HUES64 (cell line): ENCODE data around the gene CBX5.

Source experiments
- H3K27ac ChIP-seq: 2 replicates; pipeline ENCODE4 v1.7.0; 2013; ENCODE audit warnings: low read depth, low read length, inconsistent platforms
- H3K27me3 ChIP-seq: 2 replicates; pipeline ENCODE4 v1.6.1; 2013; ENCODE audit warnings: mild to moderate bottlenecking, low read length; ENCODE audit not compliant: insufficient read depth
- H3K36me3 ChIP-seq: 2 replicates; pipeline ENCODE4 v1.6.1; 2013; ENCODE audit warnings: mild to moderate bottlenecking, low read length; ENCODE audit not compliant: insufficient read depth
- H3K4me1 ChIP-seq: 2 replicates; pipeline ENCODE4 v1.6.1; 2013; ENCODE audit warnings: mild to moderate bottlenecking, low read length, moderate library complexity; ENCODE audit not compliant: insufficient read depth
- H3K4me3 ChIP-seq: 2 replicates; pipeline ENCODE4 v1.5.1; 2013; ENCODE audit warnings: mild to moderate bottlenecking, low read length, moderate library complexity
- H3K9ac ChIP-seq: 2 replicates; pipeline ENCODE4 v1.6.1; 2013; ENCODE audit warnings: mild to moderate bottlenecking, low read depth, low read length
- H3K9me3 ChIP-seq: 2 replicates; pipeline ENCODE4 v1.6.1; 2013; ENCODE audit warnings: low read depth, low read length; ENCODE audit not compliant: insufficient read depth
- WGBS: fragments of 150-250, 120-280 bp; methylation state at CpG from one replicate; pipeline ENCODE4 v1.1.7; 2013; ENCODE audit warnings: missing lambda C conversion rate; 5-methylcytosine and 5-hydroxymethylcytosine counted together

The CBX5 gene

GRCh38 chr12:54259194-54260011 is 20.5 kb downstream of the CBX5 start:
- 1% methylated on average over 8 of the region's 11 CpGs for WGBS
- Histone ChIP-seq H3K4me1 (peaks cover 50% of the 10 kb centered on the region), H3K36me3 (peaks cover 30% of the 10 kb centered on the region)

GRCh38 chr12:54258201-54258681 is 21.7 kb downstream of the CBX5 start:
- H3K4me1 ChIP-seq: peaks cover 50% of the 10 kb centered on the region
- H3K27ac ChIP-seq: peak overlapping the region; percentile 100

More at GRCh38 chr12:54259194-54260011, 20.5 kb downstream of the CBX5 start:
- peak overlapping the region; percentile 100 for H3K27ac ChIP-seq
- peak overlapping the region; percentile 97 for H3K9ac ChIP-seq
- no peaks in the 10 kb centered on the region for H3K9me3 ChIP-seq
- peak overlapping the region; percentile 66 for H3K4me3 ChIP-seq
- H3K27me3 ChIP-seq: no peaks in the 10 kb centered on the region

GRCh38 chr12:54257332-54257731 is 22.6 kb downstream of the CBX5 start:
- Histone ChIP-seq H3K4me1 (peaks cover 44% of the 10 kb centered on the region), H3K9me3 (no peaks in the 10 kb centered on the region), H3K9ac (peak overlapping the region; percentile 97; the same call in 1 of the 2 replicates), H3K27ac (peak overlapping the region; percentile 100), H3K4me3 (no peak overlapping the region), H3K36me3 (peaks cover 51% of the 10 kb centered on the region), H3K27me3 (no peaks in the 10 kb centered on the region)
- 89% methylated on average over 8 of the region's 8 CpGs for WGBS

More at GRCh38 chr12:54258201-54258681, 21.7 kb downstream of the CBX5 start:
- H3K9me3 ChIP-seq: no peaks in the 10 kb centered on the region
- no peaks in the 10 kb centered on the region for H3K27me3 ChIP-seq
- peak overlapping the region; percentile 97; the same call in 1 of the 2 replicates for H3K9ac ChIP-seq
- H3K36me3 ChIP-seq: peaks cover 42% of the 10 kb centered on the region
- peak overlapping the region; percentile 66 for H3K4me3 ChIP-seq

- H3K4me1 ChIP-seq: peaks cover 13% of the 10 kb centered on the region
- H3K4me3 ChIP-seq: no peak overlapping the region
- no peaks in the 10 kb centered on the region for H3K9me3 ChIP-seq
- no peak overlapping the region for H3K27ac ChIP-seq
- H3K27me3 ChIP-seq: no peaks in the 10 kb centered on the region
- no peak overlapping the region for H3K9ac ChIP-seq
- 98% methylated on average over 4 of the region's 4 CpGs for WGBS
- peaks cover 86% of the 10 kb centered on the region for H3K36me3 ChIP-seq
Observed at GRCh38 chr12:54253240-54253639, 26.7 kb downstream of the CBX5 start.

- H3K4me3 ChIP-seq: no peak overlapping the region
- H3K4me1 ChIP-seq: no peaks in the 10 kb centered on the region
- H3K9me3 ChIP-seq: no peaks in the 10 kb centered on the region
- H3K9ac ChIP-seq: no peak overlapping the region
- H3K27ac ChIP-seq: no peak overlapping the region
- H3K27me3 ChIP-seq: no peaks in the 10 kb centered on the region
- WGBS: 80% methylated on average over 1 of the region's 1 CpG
- peaks cover 86% of the 10 kb centered on the region for H3K36me3 ChIP-seq
Observed at GRCh38 chr12:54251667-54252284, 28.1 kb downstream of the CBX5 start.

GRCh38 chr12:54249489-54249888 is 30.4 kb downstream of the CBX5 start:
- peaks cover 87% of the 10 kb centered on the region for H3K36me3 ChIP-seq
- H3K9me3 ChIP-seq: no peaks in the 10 kb centered on the region
- no peaks in the 10 kb centered on the region for H3K4me1 ChIP-seq
- WGBS: 100% methylated on average over 3 of the region's 5 CpGs
- H3K4me3 ChIP-seq: no peak overlapping the region
- no peak overlapping the region for H3K9ac ChIP-seq
- no peaks in the 10 kb centered on the region for H3K27me3 ChIP-seq
- H3K27ac ChIP-seq: no peak overlapping the region

GRCh38 chr12:54246011-54246641 is 33.8 kb downstream of the CBX5 start:
- Histone ChIP-seq H3K9ac (no peak overlapping the region), H3K36me3 (peaks cover 84% of the 10 kb centered on the region), H3K4me3 (no peak overlapping the region), H3K9me3 (no peaks in the 10 kb centered on the region), H3K4me1 (no peaks in the 10 kb centered on the region), H3K27me3 (no peaks in the 10 kb centered on the region), H3K27ac (no peak overlapping the region)
- WGBS: 95% methylated on average over 6 of the region's 6 CpGs

- no peak overlapping the region for H3K9ac ChIP-seq
- H3K4me1 ChIP-seq: no peaks in the 10 kb centered on the region
- no peaks in the 10 kb centered on the region for H3K27me3 ChIP-seq
- WGBS: 98% methylated on average over 2 of the region's 2 CpGs
- peaks cover 91% of the 10 kb centered on the region for H3K36me3 ChIP-seq
- no peaks in the 10 kb centered on the region for H3K9me3 ChIP-seq
- H3K27ac ChIP-seq: no peak overlapping the region
- H3K4me3 ChIP-seq: no peak overlapping the region
Observed at GRCh38 chr12:54240971-54241588, 38.8 kb downstream of the CBX5 start.

GRCh38 chr12:54240129-54240528 is 39.8 kb downstream of the CBX5 start:
- no peak overlapping the region for H3K27ac ChIP-seq
- H3K36me3 ChIP-seq: peaks cover 89% of the 10 kb centered on the region
- H3K4me3 ChIP-seq: no peak overlapping the region
- H3K27me3 ChIP-seq: no peaks in the 10 kb centered on the region
- no peaks in the 10 kb centered on the region for H3K9me3 ChIP-seq
- 94% methylated on average over 2 of the region's 2 CpGs for WGBS
- no peak overlapping the region for H3K9ac ChIP-seq
- H3K4me1 ChIP-seq: no peaks in the 10 kb centered on the region

- Histone ChIP-seq H3K27me3 (no peaks in the 10 kb centered on the region), H3K9me3 (no peaks in the 10 kb centered on the region), H3K4me1 (no peaks in the 10 kb centered on the region), H3K9ac (no peak overlapping the region), H3K27ac (no peak overlapping the region), H3K4me3 (no peak overlapping the region), H3K36me3 (peaks cover 84% of the 10 kb centered on the region)
Observed at GRCh38 chr12:54239620-54240019, 40.3 kb downstream of the CBX5 start.

GRCh38 chr12:54238531-54238930 is 41.4 kb downstream of the CBX5 start:
- no peaks in the 10 kb centered on the region for H3K9me3 ChIP-seq
- H3K4me3 ChIP-seq: no peak overlapping the region
- H3K27me3 ChIP-seq: no peaks in the 10 kb centered on the region
- H3K27ac ChIP-seq: no peak overlapping the region
- H3K4me1 ChIP-seq: no peaks in the 10 kb centered on the region
- H3K36me3 ChIP-seq: peaks cover 76% of the 10 kb centered on the region
- no peak overlapping the region for H3K9ac ChIP-seq
- WGBS: 98% methylated on average over 1 of the region's 1 CpG
